Measurements from ENCODE around the gene STARD10.

- TF ChIP-seq, protein P1, sequence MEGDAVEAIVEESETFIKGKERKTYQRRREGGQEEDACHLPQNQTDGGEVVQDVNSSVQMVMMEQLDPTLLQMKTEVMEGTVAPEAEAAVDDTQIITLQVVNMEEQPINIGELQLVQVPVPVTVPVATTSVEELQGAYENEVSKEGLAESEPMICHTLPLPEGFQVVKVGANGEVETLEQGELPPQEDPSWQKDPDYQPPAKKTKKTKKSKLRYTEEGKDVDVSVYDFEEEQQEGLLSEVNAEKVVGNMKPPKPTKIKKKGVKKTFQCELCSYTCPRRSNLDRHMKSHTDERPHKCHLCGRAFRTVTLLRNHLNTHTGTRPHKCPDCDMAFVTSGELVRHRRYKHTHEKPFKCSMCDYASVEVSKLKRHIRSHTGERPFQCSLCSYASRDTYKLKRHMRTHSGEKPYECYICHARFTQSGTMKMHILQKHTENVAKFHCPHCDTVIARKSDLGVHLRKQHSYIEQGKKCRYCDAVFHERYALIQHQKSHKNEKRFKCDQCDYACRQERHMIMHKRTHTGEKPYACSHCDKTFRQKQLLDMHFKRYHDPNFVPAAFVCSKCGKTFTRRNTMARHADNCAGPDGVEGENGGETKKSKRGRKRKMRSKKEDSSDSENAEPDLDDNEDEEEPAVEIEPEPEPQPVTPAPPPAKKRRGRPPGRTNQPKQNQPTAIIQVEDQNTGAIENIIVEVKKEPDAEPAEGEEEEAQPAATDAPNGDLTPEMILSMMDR (IDR thresholded peaks at IDR 0.05), result no peak
- TF ChIP-seq POLR2A (IDR thresholded peaks at IDR 0.05), result no peak
Measured at GRCh38 chr11:72771507-72771906, 22.3 kb downstream of the STARD10 start.

Measured in esophagus squamous epithelium (tissue), 4 donors.